HCT116 (cell line): ENCODE data around the gene TMIGD2. TPM values are rescaled to one million over a fixed set of nuclear protein-coding genes. Genes with fewer than 3 reads are reported as not detected.
"Not testable (repeated sequence)": the region's sequence is repeated elsewhere in the genome, so short reads cannot be mapped to it uniquely, and the experiment has no call there.

Source experiments
- ATAC-seq: fragments of 200-7000 bp; cut with Tn5 transposase; 2 replicates; pipeline ENCODE4 v1.9.1; 2020; ENCODE audit warnings: mild to moderate bottlenecking, moderate library complexity
- BruUV-seq: library from RNA; stranded (reverse); fragments of 400-500 nt; replicated peaks from 2 replicates; lab custom pipeline; 2021; lab: Mats Ljungman, UMichigan
- CTCF ChIA-PET: fragments of 300-600 bp; sonication (Branson Sonifier 250); formaldehyde crosslinking; loops from one replicate; lab custom pipeline; 2021; ENCODE audit warnings: antibody characterized with exemption; lab: Charles Lee
- POLR2A ChIA-PET: fragments of 300-600, 350-600 bp; sonication (Branson Sonifier 250); formaldehyde crosslinking; loops from one replicate; lab custom pipeline; 2021; ENCODE audit warnings: antibody characterized with exemption; lab: Charles Lee
- RAD21 ChIA-PET, 2 experiments: fragments of 300-600 bp; sonication (Branson Sonifier 250); formaldehyde crosslinking; loops; one replicate each; lab custom pipeline; 2023; ENCODE audit warnings: low total read pairs in 2 of 2; ENCODE audit not compliant: uncharacterized antibody in 2 of 2, unreplicated experiment in 2 of 2, low non-redundant PET in 1 of 2; lab: Charles Lee
- DNase-seq: peaks from one replicate; pipeline ENCODE4 v3.0.0-alpha.2; 2010; ENCODE audit warnings: low read depth, low spot score
- H2AFZ ChIP-seq: fragments of 200-600 bp; shearing (Covaris generic), sonication (generic); 2 replicates; pipeline ENCODE4 v1.6.1; 2017; ENCODE audit warnings: low read depth, mixed run types, mixed read lengths, antibody characterized with exemption, low read length; ENCODE audit not compliant: poor library complexity, severe bottlenecking
- H3K27ac ChIP-seq: 2 replicates; pipeline ENCODE4 v1.5.1; 2012; ENCODE audit warnings: low read depth, low read length
- H3K27me3 ChIP-seq: fragments of 200-600 bp; sonication (generic); 2 replicates; pipeline ENCODE4 v1.6.1; 2016; ENCODE audit warnings: mixed run types, low read length, mixed read lengths; ENCODE audit not compliant: insufficient read depth
- H3K36me3 ChIP-seq, 2 experiments: fragments of 200-500 bp in 1 of 2; fragments of 200-600 bp in 1 of 2; sonication (Bioruptor generic) in 1 of 2; sonication (generic) in 1 of 2; 2 replicates each; pipeline versions ENCODE4 v1.5.1 to v1.6.1; 2014 to 2016; ENCODE audit warnings: low read length in 2 of 2, inconsistent platforms in 1 of 2, mixed read lengths in 1 of 2, mixed run types in 1 of 2; ENCODE audit not compliant: insufficient read depth in 2 of 2, control insufficient read depth in 1 of 2
- H3K4me1 ChIP-seq, 2 experiments: fragments of 200-600 bp in 1 of 2; sonication (generic) in 1 of 2; 2 replicates each; pipeline versions ENCODE4 v1.5.1 to v1.6.1; 2012 to 2017; ENCODE audit warnings: low read length in 2 of 2, inconsistent platforms in 1 of 2, mild to moderate bottlenecking in 1 of 2, mixed read lengths in 1 of 2, mixed run types in 1 of 2, moderate library complexity in 1 of 2; ENCODE audit not compliant: insufficient read depth in 2 of 2, control insufficient read depth in 1 of 2
- H3K4me2 ChIP-seq: fragments of 200-600 bp; sonication (generic); 2 replicates; pipeline ENCODE4 v1.6.1; 2017; ENCODE audit warnings: mixed run types, low read length, mixed read lengths
- H3K4me3 ChIP-seq, 2 experiments: fragments of 200-600 bp in 1 of 2; sonication (generic) in 1 of 2; replicated peaks in 1 of 2; 2 replicates each; pipeline ENCODE4 v1.5.1; 2011 to 2016; ENCODE audit warnings: low read length in 2 of 2, control low read depth in 1 of 2, low read depth in 1 of 2, mild to moderate bottlenecking in 1 of 2, mixed read lengths in 1 of 2, mixed run types in 1 of 2
- H3K79me2 ChIP-seq: fragments of 200-600 bp; sonication (generic); 2 replicates; pipeline ENCODE4 v1.6.1; 2017; ENCODE audit warnings: mild to moderate bottlenecking, mixed run types, low read length, moderate library complexity, mixed read lengths; ENCODE audit not compliant: insufficient read depth
- H3K9ac ChIP-seq: fragments of 200-600 bp; sonication (generic); 2 replicates; pipeline ENCODE4 v1.6.1; 2016; ENCODE audit warnings: low read length, mixed read lengths
- H3K9me2 ChIP-seq: fragments of 200-600 bp; sonication (generic), shearing (Covaris generic); 2 replicates; pipeline ENCODE4 v1.6.1; 2017; ENCODE audit warnings: mixed run types, mild to moderate bottlenecking, moderate library complexity; ENCODE audit not compliant: insufficient read depth
- H3K9me3 ChIP-seq, 2 experiments: fragments of 200-500 bp in 1 of 2; fragments of 200-600 bp in 1 of 2; sonication (Bioruptor generic) in 1 of 2; sonication (generic) in 1 of 2; 2 replicates each; pipeline ENCODE4 v1.6.1; 2014 to 2017; ENCODE audit warnings: low read length in 2 of 2, mixed read lengths in 2 of 2, inconsistent platforms in 1 of 2, low read depth in 1 of 2, mild to moderate bottlenecking in 1 of 2, mixed run types in 1 of 2, moderate library complexity in 1 of 2; ENCODE audit not compliant: control insufficient read depth in 1 of 2, insufficient read depth in 1 of 2
- H4K20me1 ChIP-seq: fragments of 200-600 bp; sonication (generic), shearing (Covaris generic); 2 replicates; pipeline ENCODE4 v1.6.1; 2017; ENCODE audit warnings: mixed run types, mild to moderate bottlenecking, moderate library complexity; ENCODE audit not compliant: insufficient read depth
- intact Hi-C: fragments of 100-400 bp; cut with micrococcal nuclease; formaldehyde crosslinking; loops from 2 replicates; pipeline ENCODE4 v1.10.0; 2022
- total RNA-seq: library from RNA; stranded (reverse); gene quantifications from one replicate; pipeline ENCODE4 v1.2.1, GENCODE V29; 2021; ENCODE audit not compliant: unreplicated experiment
- TF ChIP-seq, protein P1 (sequence below), 3 experiments: fragments of 200-600 bp in 1 of 3; sonication (generic) in 1 of 3; IDR thresholded peaks in 2 of 3; conservative IDR thresholded peaks in 1 of 3; 2 replicates each; pipeline ENCODE4 v1.5.1; 2012 to 2017; ENCODE audit warnings: low read depth in 2 of 3, low read length in 2 of 3, antibody characterized with exemption in 1 of 3, borderline replicate concordance in 1 of 3, control low read depth in 1 of 3, mild to moderate bottlenecking in 1 of 3, mixed read lengths in 1 of 3, mixed run types in 1 of 3, moderate library complexity in 1 of 3; ENCODE audit not compliant: insufficient read depth in 1 of 3

Gene TMIGD2
- total RNA-seq, 1 experiment from 2014 or later, result not detected

DNA sequence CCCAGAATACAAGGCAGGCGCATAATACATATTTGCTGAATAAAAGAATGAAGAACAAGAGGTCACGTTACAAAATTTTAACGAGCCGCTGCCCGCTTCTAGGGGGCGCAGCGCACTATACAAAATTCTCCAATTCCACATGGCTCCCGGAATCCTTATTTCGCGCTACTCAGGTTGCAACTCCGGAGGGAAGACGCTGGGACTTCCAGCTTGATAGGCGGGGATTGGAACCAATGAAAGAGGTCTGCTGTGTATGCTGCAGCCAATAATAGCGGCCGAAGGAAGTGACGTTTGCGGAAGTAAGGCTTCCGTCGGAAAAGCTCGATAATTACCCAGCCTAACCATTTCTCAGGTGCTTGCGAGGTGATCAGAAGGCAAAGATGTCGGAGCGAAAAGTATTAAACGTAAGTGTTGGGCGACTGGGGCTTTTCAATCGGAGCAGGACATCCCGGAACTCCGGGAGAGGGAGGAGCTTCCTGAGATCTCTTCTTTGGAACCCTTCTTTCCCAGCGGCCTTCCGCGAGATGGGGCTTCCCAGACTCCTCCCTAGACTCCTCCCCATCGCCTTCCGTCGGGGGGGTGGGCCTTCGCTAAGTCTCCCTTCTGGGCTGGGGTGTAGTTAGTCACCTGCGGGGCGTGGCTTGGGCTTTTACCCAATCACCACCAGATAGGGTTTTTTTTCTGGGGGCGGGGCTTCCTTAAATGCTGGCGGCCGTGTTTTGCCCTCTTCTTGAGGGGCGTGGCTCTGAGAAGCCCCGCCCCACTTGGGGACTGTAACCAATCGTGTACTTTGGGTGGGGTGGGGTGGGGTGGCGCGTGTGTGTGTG lies 55.2 kb downstream of the TMIGD2 start, which contains the start of gene YJU2 (continued):
- TF ChIP-seq, protein P1, sequence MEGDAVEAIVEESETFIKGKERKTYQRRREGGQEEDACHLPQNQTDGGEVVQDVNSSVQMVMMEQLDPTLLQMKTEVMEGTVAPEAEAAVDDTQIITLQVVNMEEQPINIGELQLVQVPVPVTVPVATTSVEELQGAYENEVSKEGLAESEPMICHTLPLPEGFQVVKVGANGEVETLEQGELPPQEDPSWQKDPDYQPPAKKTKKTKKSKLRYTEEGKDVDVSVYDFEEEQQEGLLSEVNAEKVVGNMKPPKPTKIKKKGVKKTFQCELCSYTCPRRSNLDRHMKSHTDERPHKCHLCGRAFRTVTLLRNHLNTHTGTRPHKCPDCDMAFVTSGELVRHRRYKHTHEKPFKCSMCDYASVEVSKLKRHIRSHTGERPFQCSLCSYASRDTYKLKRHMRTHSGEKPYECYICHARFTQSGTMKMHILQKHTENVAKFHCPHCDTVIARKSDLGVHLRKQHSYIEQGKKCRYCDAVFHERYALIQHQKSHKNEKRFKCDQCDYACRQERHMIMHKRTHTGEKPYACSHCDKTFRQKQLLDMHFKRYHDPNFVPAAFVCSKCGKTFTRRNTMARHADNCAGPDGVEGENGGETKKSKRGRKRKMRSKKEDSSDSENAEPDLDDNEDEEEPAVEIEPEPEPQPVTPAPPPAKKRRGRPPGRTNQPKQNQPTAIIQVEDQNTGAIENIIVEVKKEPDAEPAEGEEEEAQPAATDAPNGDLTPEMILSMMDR (IDR thresholded peaks at IDR 0.05 in 2 of 3, conservative IDR thresholded peaks at IDR 0.05 in 1 of 3; ENCODE audit: borderline replicate concordance in 1 of 3, insufficient read depth in 1 of 3, low read depth in 2 of 3, low read length in 2 of 3), result peak; percentile 57 to 71 (median 67); a peak in 5 of 6 replicates

DNA sequence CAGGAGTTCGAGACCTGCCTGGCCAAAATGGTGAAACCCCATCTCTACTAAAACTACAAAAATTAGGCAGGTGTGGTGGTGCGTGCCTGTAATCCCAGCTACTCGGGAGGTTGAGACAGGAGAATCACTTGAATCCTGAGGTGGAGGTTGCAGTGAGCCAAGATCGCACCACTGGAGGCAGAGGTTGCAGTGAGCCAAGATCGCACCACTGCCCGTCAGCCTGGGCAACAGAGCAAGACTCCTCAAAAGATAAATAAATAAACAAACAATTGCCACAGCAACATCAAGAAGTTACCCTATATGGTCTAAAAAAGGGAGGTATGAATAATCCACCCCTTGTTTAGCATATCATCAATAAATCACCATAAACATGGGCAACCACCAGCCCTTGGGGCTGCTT lies 56.3 kb downstream of the TMIGD2 start:
- H3K9me3 ChIP-seq, result peaks cover 8 to 10% of the 10 kb centered on the region in 2 experiments; a peak in 3 of 4 replicates
- H3K4me3 ChIP-seq, result peak overlapping the region; percentile 61 to 88
- H4K20me1 ChIP-seq, RAD21 ChIA-PET, ATAC-seq, H3K27me3 ChIP-seq, intact Hi-C loops, DNase-seq, POLR2A ChIA-PET, H3K9me2 ChIP-seq, CTCF ChIA-PET, BruUV-seq: not testable (repeated sequence)
- peak overlapping the region; percentile 85 for H3K27ac ChIP-seq
- peak overlapping the region; percentile 89 for H2AFZ ChIP-seq
- peaks cover 9 to 17% of the 10 kb centered on the region in 2 experiments for H3K36me3 ChIP-seq
- H3K9ac ChIP-seq, result peak overlapping the region; percentile 70
- peaks cover 13 to 16% of the 10 kb centered on the region in 2 experiments for H3K4me1 ChIP-seq
- H3K79me2 ChIP-seq, result peaks cover 19% of the 10 kb centered on the region
- peak overlapping the region; percentile 89 for H3K4me2 ChIP-seq

Other genes with a start within 250 kb of the TMIGD2 start
- 49.5 TPM for gene ZBTB7A, start 235.5 kb downstream of the TMIGD2 start, total RNA-seq
- 186 TPM for gene MAP2K2, start 178.3 kb downstream of the TMIGD2 start, total RNA-seq
- gene CREB3L3, start 148.8 kb downstream of the TMIGD2 start, total RNA-seq, result 0.25 TPM
- 36.3 TPM for gene SIRT6, start 119.8 kb downstream of the TMIGD2 start, total RNA-seq
- gene ANKRD24, start 119.7 kb downstream of the TMIGD2 start, total RNA-seq, result 1.7 TPM
- gene EBI3, start 72.9 kb downstream of the TMIGD2 start, total RNA-seq, result 1.2 TPM
- gene YJU2, start 55.3 kb downstream of the TMIGD2 start, total RNA-seq, result 26.9 TPM
- 2.0 TPM for gene SHD, start 23.1 kb downstream of the TMIGD2 start, total RNA-seq
- gene FSD1, start 2.2 kb upstream of the TMIGD2 start, total RNA-seq, result 20.1 TPM
- gene STAP2, start 36.4 kb upstream of the TMIGD2 start, total RNA-seq, result 2.1 TPM
- 24.3 TPM for gene MPND, start 41.2 kb upstream of the TMIGD2 start, total RNA-seq
- 86.0 TPM for gene SH3GL1, start 98.2 kb upstream of the TMIGD2 start, total RNA-seq
- 69.9 TPM for gene CHAF1A, start 100.3 kb upstream of the TMIGD2 start, total RNA-seq
- 76.5 TPM for gene UBXN6, start 155.4 kb upstream of the TMIGD2 start, total RNA-seq
- gene HDGFL2, start 169.9 kb upstream of the TMIGD2 start, total RNA-seq, result 75.2 TPM
- 2.3 TPM for gene PLIN4, start 216.1 kb upstream of the TMIGD2 start, total RNA-seq
- 8.1 TPM for gene PLIN5, start 232.8 kb upstream of the TMIGD2 start, total RNA-seq
- 1.3 TPM for gene LRG1, start 237.6 kb upstream of the TMIGD2 start, total RNA-seq